GM18526 (cell line): ENCODE data around the gene TRRAP.

Experiments
- POLR2A ChIP-seq: IDR thresholded peaks from 3 replicates; pipeline ENCODE4 v1.6.1; 2011; ENCODE audit not compliant: insufficient read length; ENCODE audit errors: extremely low read depth

TRRAP gene

DNA sequence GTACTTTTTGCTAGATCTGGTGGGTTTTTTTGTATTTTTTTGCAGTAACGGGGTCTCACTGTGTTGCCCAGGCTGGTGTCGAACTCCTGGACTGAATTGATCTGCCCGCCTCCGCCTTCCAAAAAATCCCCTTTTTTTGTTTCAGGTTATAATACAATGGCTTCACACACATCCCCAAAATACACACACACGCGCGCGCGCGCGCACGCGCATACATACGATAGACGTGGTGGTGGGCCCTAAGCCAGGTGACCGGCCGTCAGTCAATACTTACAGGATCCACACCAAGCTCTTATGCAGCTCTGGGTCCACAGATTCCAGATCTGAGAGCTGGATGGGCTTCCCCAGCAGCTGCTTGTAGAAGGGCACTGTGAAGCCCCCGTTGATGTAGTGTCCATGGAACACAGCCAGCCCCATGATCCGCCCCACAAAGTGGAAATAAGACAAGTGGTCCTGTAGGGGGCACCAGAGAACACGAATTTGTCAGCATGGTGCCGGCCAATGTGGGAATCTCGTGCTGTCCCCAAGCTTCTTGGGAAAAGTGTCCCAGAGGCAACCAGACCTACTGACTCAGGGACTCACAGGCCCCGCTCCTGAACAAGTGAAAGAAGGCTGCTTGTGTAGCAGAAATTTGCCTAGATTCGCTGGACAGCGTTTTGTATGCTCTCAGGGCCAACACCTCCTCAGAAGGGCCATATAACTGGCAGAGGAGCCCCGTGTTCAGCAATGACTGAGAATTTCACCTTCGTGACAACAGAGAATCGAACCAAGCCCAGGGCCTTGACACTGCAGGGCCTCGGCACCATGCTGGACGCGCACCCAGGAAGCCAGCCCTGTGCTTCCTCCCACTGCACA is 162.0 kb downstream of the TRRAP start:
- no peak for TF ChIP-seq POLR2A

DNA sequence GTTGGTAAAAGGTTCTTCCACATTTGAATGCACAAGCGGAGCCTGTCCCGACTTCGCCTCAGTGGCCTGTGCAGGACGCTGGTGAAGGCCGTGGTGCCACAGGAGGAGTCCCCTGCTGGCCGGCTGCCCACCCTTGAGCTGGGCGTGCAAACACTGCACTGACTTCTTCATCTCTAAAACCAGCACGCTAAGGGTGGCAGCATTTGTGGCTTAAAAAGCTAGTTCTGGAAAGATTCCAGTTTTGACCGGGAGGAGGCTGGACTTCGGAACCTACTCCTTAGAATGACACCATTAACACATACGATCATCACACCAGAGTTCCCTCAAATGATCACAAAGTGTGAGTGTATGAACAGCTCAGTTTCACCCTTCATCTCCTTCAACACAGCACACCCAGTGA is 163.2 kb downstream of the TRRAP start:
- TF ChIP-seq POLR2A: no peak

GRCh38 chr7:99042957-99043356 is 164.6 kb downstream of the TRRAP start:
- no peak for TF ChIP-seq POLR2A

DNA sequence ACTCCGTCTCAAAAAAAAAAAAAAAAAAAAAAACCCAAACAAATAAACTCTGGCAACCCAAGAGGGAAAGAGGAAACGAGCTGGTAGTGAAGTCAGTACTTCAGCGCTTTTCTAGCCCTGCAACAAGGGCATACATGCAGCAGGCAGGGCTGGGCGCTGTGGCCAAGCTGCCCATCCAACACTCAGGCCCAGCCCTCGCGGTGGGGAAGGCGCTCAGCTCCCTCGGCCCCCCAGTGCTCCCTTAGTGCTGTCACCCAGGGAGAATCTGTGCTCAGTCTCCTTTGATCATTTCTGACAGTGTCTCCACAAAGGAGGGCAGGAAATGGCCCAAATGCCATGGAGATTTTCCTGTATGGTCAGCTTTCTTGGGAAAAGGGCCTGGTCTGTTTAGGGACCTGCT is 168.4 kb downstream of the TRRAP start:
- TF ChIP-seq POLR2A: no peak

DNA sequence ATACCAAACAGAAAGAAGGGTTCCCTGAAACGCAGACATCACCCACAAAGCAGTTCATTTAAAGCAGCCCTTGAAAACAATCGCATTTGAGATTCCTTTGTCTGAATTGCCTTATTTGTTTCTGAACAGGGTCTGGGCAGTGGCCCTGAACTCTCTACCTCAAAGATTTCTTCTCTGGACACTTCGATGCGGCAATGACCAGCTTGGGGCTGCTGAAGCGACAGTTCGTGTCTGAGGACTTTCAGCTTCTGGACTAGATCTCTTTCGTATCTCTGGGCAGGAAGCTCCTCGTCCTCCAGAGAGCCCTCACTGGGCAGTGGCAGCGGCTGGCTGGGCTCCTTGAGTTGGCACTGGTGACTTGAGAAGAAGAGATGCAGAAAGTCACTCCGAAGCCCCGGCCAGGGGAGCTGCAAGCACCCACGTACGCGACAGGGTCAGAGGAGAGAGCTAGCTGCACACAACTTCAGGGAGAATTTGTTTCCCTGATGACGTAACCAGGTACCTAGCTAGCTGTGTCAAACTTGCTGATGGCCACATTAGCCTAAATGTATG is 169.3 kb downstream of the TRRAP start:
- no peak for TF ChIP-seq POLR2A

GRCh38 chr7:99050971-99051370 is 172.6 kb downstream of the TRRAP start:
- no peak for TF ChIP-seq POLR2A

- no peak for TF ChIP-seq POLR2A
Measured at GRCh38 chr7:99054781-99055180, 176.4 kb downstream of the TRRAP start.

DNA sequence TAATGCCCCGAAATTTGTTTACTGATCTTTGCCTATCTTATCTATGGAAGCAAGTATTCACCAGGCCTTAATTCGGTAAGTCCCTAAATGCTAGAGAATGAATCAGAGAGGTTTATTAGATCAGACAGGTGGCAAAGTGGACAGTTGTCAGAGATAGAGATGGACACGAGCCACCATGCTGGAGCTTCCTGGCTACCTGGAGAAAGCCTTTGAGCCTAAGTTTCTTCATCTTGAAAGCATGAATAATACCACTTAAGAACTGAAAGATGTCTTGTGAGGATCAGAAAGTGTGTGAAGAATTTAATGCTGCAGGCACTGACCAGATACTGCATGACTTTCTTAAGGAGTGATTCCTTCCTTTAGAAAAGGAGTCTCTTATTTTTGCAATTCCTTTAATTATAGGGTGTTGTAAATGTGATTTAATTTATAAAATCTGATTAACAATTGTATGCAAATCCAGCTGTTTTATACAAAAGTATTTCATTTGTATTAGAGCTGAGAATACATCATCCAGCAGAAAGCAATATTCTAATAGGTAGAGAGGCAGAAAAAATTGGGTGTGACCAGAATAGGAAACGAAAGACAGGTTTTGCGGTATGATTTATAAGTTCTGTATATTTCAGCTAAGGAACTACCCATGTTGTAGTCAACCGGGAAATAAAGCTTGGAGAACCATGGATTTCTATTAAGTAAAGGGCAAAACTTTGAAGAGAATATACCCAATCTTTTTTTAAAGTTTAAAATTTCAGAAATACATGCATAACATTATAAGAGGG is 182.9 kb downstream of the TRRAP start:
- TF ChIP-seq POLR2A: no peak
